Thoracic aorta (tissue), 2 donors: ENCODE results near the gene ZNG1F. TPM values are rescaled to one million over a fixed set of nuclear protein-coding genes. Genes with fewer than 3 reads are reported as not detected.
"Not testable (repeated sequence)": the region's sequence is repeated elsewhere in the genome, so short reads cannot be mapped to it uniquely, and the experiment has no call there.

Experiments
- ATAC-seq: fragments of 150-250 bp; one replicate; pipeline ENCODE4 v1.8.0; 2017; ENCODE audit warnings: low read depth; ENCODE audit not compliant: insufficient number of reproducible peaks, low FRiP score
- DNase-seq: peaks from one replicate; pipeline ENCODE4 v3.0.0-alpha.2; 2020; ENCODE audit warnings: low spot score
- H3K27ac ChIP-seq, 2 donors: fragments of 200-600 bp; sonication (generic); 1 replicate in 1 of 2; 2 replicates in 1 of 2; pipeline ENCODE4 v1.5.1; 2016; ENCODE audit warnings: mild to moderate bottlenecking in 2 of 2, moderate library complexity in 2 of 2
- H3K27me3 ChIP-seq: fragments of 200-600 bp; sonication (generic); replicated peaks from 2 replicates; pipeline ENCODE4 v1.6.0; 2016; ENCODE audit warnings: mild to moderate bottlenecking; ENCODE audit not compliant: insufficient read depth
- H3K36me3 ChIP-seq: fragments of 200-600 bp; sonication (generic); one replicate; pipeline ENCODE4 v1.5.1; 2016
- H3K4me1 ChIP-seq, 2 donors: fragments of 200-600 bp; sonication (generic); 1 replicate in 1 of 2; 2 replicates in 1 of 2; pipeline versions ENCODE4 v1.5.1 to v1.6.0; 2016; ENCODE audit warnings: low read depth in 2 of 2, mild to moderate bottlenecking in 1 of 2; ENCODE audit not compliant: control insufficient read depth in 1 of 2
- H3K4me3 ChIP-seq: fragments of 200-600 bp; sonication (generic); 2 replicates; pipeline ENCODE4 v1.5.1; 2016; ENCODE audit warnings: mild to moderate bottlenecking
- H3K9me3 ChIP-seq: fragments of 200-600 bp; sonication (generic); 2 replicates; pipeline ENCODE4 v1.5.1; 2016
- total RNA-seq, 2 donors: library from RNA; depleted of rRNA; stranded (reverse); fragments of >200 nt; gene quantifications; one replicate each; pipeline versions ENCODE4 v1.1.0 to v1.2.3, GENCODE V29; 2016
- TF ChIP-seq, protein P1 (sequence below): fragments of 200-600 bp; sonication (generic); IDR thresholded peaks from one replicate; pipeline ENCODE4 v1.5.1; 2019; ENCODE audit warnings: antibody characterized with exemption

ZNG1F gene
- total RNA-seq = 10 to 100 TPM in 1 of 2 donors, 1 to 10 TPM in 1; 8.7 to 25.0 TPM

- ATAC-seq, H3K4me1 ChIP-seq: not testable (repeated sequence)
Observed at GRCh38 chr9:41189217-41189616, at the start of gene ZNG1F. ZNG1F (minus strand) TSS chr9:41189317; CDS start chr9:41189258, 59 bp downstream.

GRCh38 chr9:41237110-41237749 lies 48.1 kb upstream of the ZNG1F start:
- H3K4me1 ChIP-seq, H3K36me3 ChIP-seq, ATAC-seq, H3K27ac ChIP-seq, DNase-seq, H3K9me3 ChIP-seq, H3K4me3 ChIP-seq, H3K27me3 ChIP-seq: not testable (repeated sequence)

More at GRCh38 chr9:41189217-41189616, at the start of gene ZNG1F:
- H3K9me3 ChIP-seq, DNase-seq, H3K4me3 ChIP-seq, H3K27me3 ChIP-seq, H3K27ac ChIP-seq, H3K36me3 ChIP-seq: not testable (repeated sequence)

DNA sequence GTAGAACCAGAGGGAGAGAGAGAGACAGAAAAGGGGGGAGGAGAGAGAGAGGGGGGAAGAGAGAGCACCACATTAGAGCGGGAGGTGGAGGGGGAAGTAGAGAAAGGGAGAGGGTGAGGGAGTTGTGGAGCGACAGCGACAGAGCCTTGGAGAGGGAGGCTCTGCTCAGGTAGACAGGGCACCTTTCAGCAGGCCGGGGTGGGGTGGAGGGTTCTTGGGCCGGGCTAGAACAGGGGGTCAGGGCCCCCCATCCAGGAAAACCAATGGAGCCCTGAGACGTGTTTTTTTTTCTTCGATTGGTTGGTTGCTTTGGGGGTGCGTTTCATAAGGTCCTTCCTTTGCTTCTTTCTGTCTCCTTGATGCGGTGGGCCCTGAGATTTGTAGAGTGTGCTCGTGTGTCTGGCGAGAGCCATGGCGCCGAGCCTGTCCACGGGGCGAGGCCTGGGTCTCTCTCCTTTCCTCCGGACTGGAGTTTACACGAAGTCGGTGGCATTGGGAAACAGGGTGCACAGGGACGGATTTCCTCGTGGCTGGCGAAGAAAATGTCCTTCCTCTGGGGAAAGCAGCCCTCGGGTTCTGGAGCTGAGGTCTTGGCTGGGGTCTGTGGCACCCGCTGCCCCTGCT lies 47.5 kb upstream of the ZNG1F start:
- ATAC-seq, H3K27ac ChIP-seq, DNase-seq: not testable (repeated sequence)

GRCh38 chr9:41234811-41235805 lies 46.0 kb upstream of the ZNG1F start:
- DNase-seq, ATAC-seq, H3K4me3 ChIP-seq, H3K4me1 ChIP-seq, H3K27me3 ChIP-seq, H3K36me3 ChIP-seq, H3K27ac ChIP-seq, H3K9me3 ChIP-seq: not testable (repeated sequence)

More for the DNA sequence above, 47.5 kb upstream of the ZNG1F start:
- H3K9me3 ChIP-seq, H3K4me1 ChIP-seq, H3K4me3 ChIP-seq, H3K36me3 ChIP-seq, H3K27me3 ChIP-seq: not testable (repeated sequence)

DNA sequence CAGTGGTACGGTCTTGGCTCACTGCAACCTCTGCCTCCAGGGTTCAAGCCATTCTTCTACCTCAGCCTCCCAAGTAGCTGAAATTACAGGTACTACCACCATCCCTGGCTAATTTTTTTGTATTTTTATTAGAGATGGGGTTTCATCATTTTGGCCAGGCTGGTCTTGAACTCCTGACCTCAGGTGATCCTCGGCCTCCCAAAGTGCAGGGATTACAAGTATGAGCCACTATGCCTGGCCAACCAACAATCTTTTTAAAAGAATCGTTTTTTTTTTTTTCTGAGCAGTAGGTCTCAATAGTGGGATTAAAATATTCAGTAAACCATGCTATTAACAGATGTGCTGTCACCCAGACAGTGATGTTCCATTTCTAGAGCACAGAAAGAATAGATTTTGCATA lies 45.1 kb upstream of the ZNG1F start:
- H3K27ac ChIP-seq, H3K36me3 ChIP-seq, H3K4me1 ChIP-seq, ATAC-seq, H3K4me3 ChIP-seq, DNase-seq, H3K27me3 ChIP-seq, H3K9me3 ChIP-seq: not testable (repeated sequence)

- not testable (repeated sequence) for H3K36me3 ChIP-seq, H3K9me3 ChIP-seq, H3K4me3 ChIP-seq, H3K4me1 ChIP-seq, H3K27ac ChIP-seq, H3K27me3 ChIP-seq, DNase-seq
- peak; percentile 59 for ATAC-seq
Observed at GRCh38 chr9:41232326-41232725, 43.2 kb upstream of the ZNG1F start.

- not testable (repeated sequence) for H3K27me3 ChIP-seq, ATAC-seq, H3K4me3 ChIP-seq, H3K4me1 ChIP-seq, DNase-seq, H3K36me3 ChIP-seq, H3K9me3 ChIP-seq, H3K27ac ChIP-seq
Observed at GRCh38 chr9:41230418-41230817, 41.3 kb upstream of the ZNG1F start.

DNA sequence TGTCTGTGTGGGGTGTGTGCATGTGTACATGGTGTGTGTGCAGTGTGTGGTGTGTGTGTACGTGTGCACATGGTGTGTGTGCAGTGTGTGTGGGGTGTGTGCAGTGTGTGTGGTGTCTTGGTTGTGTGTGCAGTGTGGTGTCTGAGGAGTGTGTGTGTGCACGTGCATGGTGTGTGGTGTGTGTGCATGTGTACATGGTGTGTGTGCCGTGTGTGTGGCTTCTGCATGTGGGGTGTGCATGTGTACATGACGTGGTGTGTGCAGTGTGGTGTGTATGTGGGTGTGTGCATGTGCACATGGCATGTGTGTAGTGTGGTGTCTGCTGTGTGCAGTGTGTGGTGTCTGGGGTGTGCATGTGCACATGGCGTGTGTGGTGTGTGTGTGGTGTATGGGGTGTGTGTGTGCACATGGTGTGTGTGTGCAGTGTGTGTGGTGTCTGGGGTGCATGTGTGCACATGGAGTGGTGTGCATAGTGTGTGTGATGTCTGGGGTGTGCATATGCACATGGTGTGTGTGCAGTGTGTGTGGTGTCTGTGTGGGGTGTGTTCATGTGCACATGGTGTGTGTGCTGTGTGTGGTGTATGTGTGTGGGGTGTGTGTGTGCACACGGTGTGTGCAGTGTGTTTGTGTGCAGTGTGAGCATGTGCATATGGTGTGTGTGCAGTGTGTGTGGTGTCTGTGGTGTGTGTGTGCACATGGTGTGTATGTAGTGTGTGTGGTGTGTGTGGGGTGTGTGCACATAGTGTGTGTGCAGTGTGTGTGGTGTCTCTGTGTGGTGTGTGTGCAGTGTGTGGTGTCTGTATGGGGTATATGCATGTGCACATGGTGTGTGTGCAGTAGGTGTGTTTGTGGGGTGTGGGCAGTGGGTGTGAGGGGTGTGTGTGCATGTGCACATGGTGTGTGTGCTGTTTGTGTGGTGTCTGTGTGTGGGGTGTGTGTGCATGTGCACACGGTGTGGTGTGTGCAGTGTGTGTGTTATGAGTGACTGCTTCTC lies 40.6 kb upstream of the ZNG1F start:
- DNase-seq = no peak
- TF ChIP-seq, protein P1, sequence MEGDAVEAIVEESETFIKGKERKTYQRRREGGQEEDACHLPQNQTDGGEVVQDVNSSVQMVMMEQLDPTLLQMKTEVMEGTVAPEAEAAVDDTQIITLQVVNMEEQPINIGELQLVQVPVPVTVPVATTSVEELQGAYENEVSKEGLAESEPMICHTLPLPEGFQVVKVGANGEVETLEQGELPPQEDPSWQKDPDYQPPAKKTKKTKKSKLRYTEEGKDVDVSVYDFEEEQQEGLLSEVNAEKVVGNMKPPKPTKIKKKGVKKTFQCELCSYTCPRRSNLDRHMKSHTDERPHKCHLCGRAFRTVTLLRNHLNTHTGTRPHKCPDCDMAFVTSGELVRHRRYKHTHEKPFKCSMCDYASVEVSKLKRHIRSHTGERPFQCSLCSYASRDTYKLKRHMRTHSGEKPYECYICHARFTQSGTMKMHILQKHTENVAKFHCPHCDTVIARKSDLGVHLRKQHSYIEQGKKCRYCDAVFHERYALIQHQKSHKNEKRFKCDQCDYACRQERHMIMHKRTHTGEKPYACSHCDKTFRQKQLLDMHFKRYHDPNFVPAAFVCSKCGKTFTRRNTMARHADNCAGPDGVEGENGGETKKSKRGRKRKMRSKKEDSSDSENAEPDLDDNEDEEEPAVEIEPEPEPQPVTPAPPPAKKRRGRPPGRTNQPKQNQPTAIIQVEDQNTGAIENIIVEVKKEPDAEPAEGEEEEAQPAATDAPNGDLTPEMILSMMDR = no peak
- no peaks in the 10 kb centered on the region for H3K27me3 ChIP-seq

GRCh38 chr9:41219831-41220230 lies 30.7 kb upstream of the ZNG1F start:
- not testable (repeated sequence) for H3K27ac ChIP-seq, H3K36me3 ChIP-seq, DNase-seq, H3K4me1 ChIP-seq, ATAC-seq, H3K9me3 ChIP-seq, H3K27me3 ChIP-seq, H3K4me3 ChIP-seq

More for the DNA sequence above, 40.6 kb upstream of the ZNG1F start:
- Histone ChIP-seq H3K9me3 (no peaks in the 10 kb centered on the region), H3K4me3 (no peak overlapping the region), H3K27ac (no peak overlapping the region), H3K36me3 (no peaks in the 10 kb centered on the region), H3K4me1 (no peaks in the 10 kb centered on the region)
- ATAC-seq = peak; percentile 80

DNA sequence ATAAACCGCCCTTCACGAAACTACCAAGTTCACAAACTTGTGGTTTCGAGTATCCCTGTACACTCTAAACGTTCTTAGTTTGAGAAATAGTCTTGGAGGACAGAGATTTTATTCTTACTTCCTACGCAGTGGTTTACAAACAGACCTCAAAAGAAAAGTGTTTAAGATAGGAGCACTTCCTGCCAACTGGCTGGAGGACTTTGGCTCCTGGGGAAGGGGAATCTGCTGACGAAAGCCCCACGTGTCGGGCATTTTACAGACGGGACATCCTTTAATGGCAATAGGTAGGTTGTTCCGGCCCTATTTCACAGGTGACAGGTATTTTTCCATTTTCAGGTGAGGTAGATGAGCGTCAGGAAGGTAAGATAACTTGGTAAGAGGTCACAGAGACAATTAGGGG lies 678 bp downstream of the ZNG1F start:
- not testable (repeated sequence) for ATAC-seq, DNase-seq, H3K27ac ChIP-seq, H3K27me3 ChIP-seq, H3K4me1 ChIP-seq, H3K36me3 ChIP-seq, H3K4me3 ChIP-seq, H3K9me3 ChIP-seq
